Endodermal cell (in vitro differentiated cells): ENCODE results near the gene FRMD3. TPM values are rescaled to one million over a fixed set of nuclear protein-coding genes. Genes with fewer than 3 reads are reported as not detected.

ENCODE experiments used
- DNase-seq: peaks from one replicate; pipeline ENCODE4 v3.0.0-alpha.2; 2017
- H3K27ac ChIP-seq: 2 replicates; pipeline ENCODE4 v1.5.1; 2013; ENCODE audit warnings: mild to moderate bottlenecking, low read depth, low read length, moderate library complexity
- H3K27me3 ChIP-seq: 2 replicates; pipeline ENCODE4 v1.6.1; 2013; ENCODE audit warnings: mild to moderate bottlenecking, low read length, moderate library complexity; ENCODE audit not compliant: insufficient read depth, control insufficient read depth, poor library complexity, severe bottlenecking
- H3K36me3 ChIP-seq: 2 replicates; pipeline ENCODE4 v1.7.0; 2013; ENCODE audit warnings: mild to moderate bottlenecking, low read length, moderate library complexity; ENCODE audit not compliant: control insufficient read depth, insufficient read depth
- H3K4me1 ChIP-seq: one replicate; pipeline ENCODE4 v1.7.0; 2013; ENCODE audit warnings: low read length; ENCODE audit not compliant: control insufficient read depth, insufficient read depth
- H3K4me3 ChIP-seq: 2 replicates; pipeline ENCODE4 v1.5.1; 2013; ENCODE audit warnings: mild to moderate bottlenecking, low read length, moderate library complexity
- H3K9ac ChIP-seq: 2 replicates; pipeline ENCODE4 v1.6.1; 2013; ENCODE audit warnings: mild to moderate bottlenecking, low read length, moderate library complexity; ENCODE audit not compliant: poor library complexity, severe bottlenecking; ENCODE audit errors: extremely low read depth
- H3K9me3 ChIP-seq: 2 replicates; pipeline ENCODE4 v1.6.1; 2013; ENCODE audit warnings: mild to moderate bottlenecking, low read length, moderate library complexity; ENCODE audit not compliant: control insufficient read depth
- H3K27ac Mint-ChIP-seq: 2 replicates; pipeline ENCODE4 v1.8.0; 2020; ENCODE audit warnings: mixed read lengths
- H3K27me3 Mint-ChIP-seq: 2 replicates; pipeline ENCODE4 v1.8.0; 2021; ENCODE audit warnings: mild to moderate bottlenecking, mixed read lengths; ENCODE audit not compliant: insufficient read depth
- H3K36me3 Mint-ChIP-seq: 2 replicates; pipeline ENCODE4 v1.8.0; 2020; ENCODE audit warnings: low read depth, mixed read lengths
- H3K4me1 Mint-ChIP-seq: 2 replicates; pipeline ENCODE4 v1.8.0; 2020; ENCODE audit warnings: mixed read lengths
- H3K4me3 Mint-ChIP-seq: 2 replicates; pipeline ENCODE4 v1.8.0; 2020; ENCODE audit warnings: mild to moderate bottlenecking, moderate library complexity, mixed read lengths
- H3K9me3 Mint-ChIP-seq: 2 replicates; pipeline ENCODE4 v1.8.0; 2020; ENCODE audit warnings: mild to moderate bottlenecking, mixed read lengths
- WGBS, 2 experiments: methylation state at CpG; one replicate each; pipeline versions ENCODE4 v1.1.5 to v1.1.7; 2013; ENCODE audit warnings: missing lambda C conversion rate in 2 of 2, mixed read lengths in 1 of 2; ENCODE audit not compliant: insufficient coverage in 1 of 2, insufficient read length in 1 of 2; 5-methylcytosine and 5-hydroxymethylcytosine counted together
- total RNA-seq, 2 donors: library from RNA; stranded (reverse); fragmentation: NEBNext Ultra II Directional in 1 of 2; extraction: Animal tissue kit (Norgen Biotek cat#: 25700) in 1 of 2; gene quantifications; 2 replicates in 1 of 2; 3 replicates in 1 of 2; pipeline ENCODE4 v1.2.1, GENCODE V29; 2021
- TF ChIP-seq, protein P1 (sequence below): fragments of 200-600 bp; sonication (generic); conservative IDR thresholded peaks from 2 replicates; pipeline ENCODE4 v1.5.0; 2021; ENCODE audit warnings: antibody characterized with exemption, mild to moderate bottlenecking

The FRMD3 gene
- total RNA-seq, 2 donors from 2014 or later, result 0.13 to 0.35 TPM

DNA sequence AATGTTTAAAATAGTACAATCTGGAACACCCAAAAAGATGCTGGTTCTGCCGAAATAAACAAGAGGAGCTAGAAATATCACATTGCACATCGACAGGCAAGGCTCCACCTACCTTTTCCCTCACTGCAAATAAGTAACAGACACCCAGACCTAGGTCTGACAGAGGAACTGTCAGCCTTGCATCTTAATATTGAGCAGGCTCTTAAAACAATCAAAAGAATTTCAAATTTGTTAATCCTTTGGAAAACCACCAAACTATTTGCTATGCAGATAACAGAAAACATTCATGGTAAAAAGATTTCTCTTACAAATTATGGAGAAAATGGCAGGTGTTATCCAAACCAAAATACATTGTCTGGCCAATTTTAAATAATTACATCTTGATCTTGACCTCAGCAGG, 71.3 kb downstream of the FRMD3 start:
- Mint-ChIP-seq H3K27me3 (no peaks in the 10 kb centered on the region), H3K36me3 (no peaks in the 10 kb centered on the region), H3K4me1 (peaks cover 22% of the 10 kb centered on the region), H3K4me3 (no peak overlapping the region), H3K9me3 (no peaks in the 10 kb centered on the region), H3K27ac (no peak overlapping the region)
- TF ChIP-seq, protein P1, sequence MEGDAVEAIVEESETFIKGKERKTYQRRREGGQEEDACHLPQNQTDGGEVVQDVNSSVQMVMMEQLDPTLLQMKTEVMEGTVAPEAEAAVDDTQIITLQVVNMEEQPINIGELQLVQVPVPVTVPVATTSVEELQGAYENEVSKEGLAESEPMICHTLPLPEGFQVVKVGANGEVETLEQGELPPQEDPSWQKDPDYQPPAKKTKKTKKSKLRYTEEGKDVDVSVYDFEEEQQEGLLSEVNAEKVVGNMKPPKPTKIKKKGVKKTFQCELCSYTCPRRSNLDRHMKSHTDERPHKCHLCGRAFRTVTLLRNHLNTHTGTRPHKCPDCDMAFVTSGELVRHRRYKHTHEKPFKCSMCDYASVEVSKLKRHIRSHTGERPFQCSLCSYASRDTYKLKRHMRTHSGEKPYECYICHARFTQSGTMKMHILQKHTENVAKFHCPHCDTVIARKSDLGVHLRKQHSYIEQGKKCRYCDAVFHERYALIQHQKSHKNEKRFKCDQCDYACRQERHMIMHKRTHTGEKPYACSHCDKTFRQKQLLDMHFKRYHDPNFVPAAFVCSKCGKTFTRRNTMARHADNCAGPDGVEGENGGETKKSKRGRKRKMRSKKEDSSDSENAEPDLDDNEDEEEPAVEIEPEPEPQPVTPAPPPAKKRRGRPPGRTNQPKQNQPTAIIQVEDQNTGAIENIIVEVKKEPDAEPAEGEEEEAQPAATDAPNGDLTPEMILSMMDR, result no peak
- no peak overlapping the region for H3K27ac ChIP-seq
- no peaks in the 10 kb centered on the region for H3K9me3 ChIP-seq
- no peak for DNase-seq
- peaks cover 4% of the 10 kb centered on the region for H3K4me1 ChIP-seq
- H3K4me3 ChIP-seq, result no peak overlapping the region
- H3K27me3 ChIP-seq, result no peaks in the 10 kb centered on the region
- H3K9ac ChIP-seq, result no peak overlapping the region
- WGBS, 2 experiments, result 58 to 70% methylated on average over 2 of the region's 2 CpGs
- no peaks in the 10 kb centered on the region for H3K36me3 ChIP-seq

DNA sequence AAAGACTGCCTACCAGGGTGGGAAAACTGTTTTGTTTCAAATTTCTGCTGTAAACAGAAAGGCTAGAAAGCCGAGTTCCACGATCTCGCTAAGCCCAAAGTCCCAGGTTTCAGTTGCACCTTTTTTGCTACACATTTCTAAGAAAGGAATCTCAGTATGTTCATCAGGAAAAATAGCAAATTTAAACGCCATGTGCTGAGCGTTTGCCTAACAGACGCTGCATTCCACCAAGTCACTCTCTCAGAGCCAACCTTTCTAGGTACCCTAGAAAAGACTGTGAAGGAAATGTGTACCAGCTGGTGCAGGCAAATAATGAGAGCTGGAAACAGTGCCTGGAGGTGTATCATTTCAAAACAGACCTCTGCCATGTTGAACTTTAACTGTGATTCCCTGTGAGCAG, 71.8 kb downstream of the FRMD3 start:
- DNase-seq, result no peak
- Histone ChIP-seq H3K9ac (no peak overlapping the region), H3K36me3 (no peaks in the 10 kb centered on the region), H3K9me3 (no peaks in the 10 kb centered on the region), H3K4me3 (no peak overlapping the region), H3K27ac (no peak overlapping the region), H3K4me1 (peaks cover 4% of the 10 kb centered on the region), H3K27me3 (no peaks in the 10 kb centered on the region)
- 95 to 96% methylated on average over 6 of the region's 6 CpGs for WGBS, 2 experiments
- peaks cover 22% of the 10 kb centered on the region for H3K4me1 Mint-ChIP-seq
- H3K9me3 Mint-ChIP-seq, result no peaks in the 10 kb centered on the region
- TF ChIP-seq, protein P1, result no peak
- no peak overlapping the region for H3K4me3 Mint-ChIP-seq
- H3K27me3 Mint-ChIP-seq, result no peaks in the 10 kb centered on the region
- H3K27ac Mint-ChIP-seq, result no peak overlapping the region
- no peaks in the 10 kb centered on the region for H3K36me3 Mint-ChIP-seq

DNA sequence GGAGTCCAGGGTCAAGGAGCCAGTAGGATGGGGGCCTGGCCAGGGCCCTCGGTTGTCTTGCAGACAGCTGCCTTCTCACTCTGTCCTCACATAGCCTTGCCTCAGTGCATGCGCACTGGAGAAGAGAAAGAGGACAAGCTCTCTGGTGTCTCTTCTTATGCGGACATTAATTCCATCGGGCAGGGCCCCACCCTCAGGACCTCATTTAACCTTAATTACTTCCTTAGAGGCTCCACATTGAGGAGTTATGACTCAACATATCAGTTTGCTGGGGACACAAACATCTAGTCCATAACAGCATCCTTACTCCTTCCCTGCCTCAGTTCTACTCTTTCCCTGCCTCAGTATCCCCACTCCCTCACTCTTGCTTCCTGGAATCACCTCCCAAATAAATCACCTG, 78.4 kb downstream of the FRMD3 start:
- Histone ChIP-seq H3K9ac (no peak overlapping the region), H3K4me1 (no peaks in the 10 kb centered on the region), H3K9me3 (no peaks in the 10 kb centered on the region), H3K4me3 (no peak overlapping the region), H3K36me3 (no peaks in the 10 kb centered on the region), H3K27ac (no peak overlapping the region), H3K27me3 (no peaks in the 10 kb centered on the region)
- Mint-ChIP-seq H3K36me3 (no peaks in the 10 kb centered on the region), H3K4me1 (no peaks in the 10 kb centered on the region), H3K9me3 (no peaks in the 10 kb centered on the region), H3K27me3 (no peaks in the 10 kb centered on the region), H3K27ac (no peak overlapping the region), H3K4me3 (no peak overlapping the region)
- TF ChIP-seq, protein P1, result no peak
- DNase-seq, result no peak
- 76 to 91% methylated on average over 2 to 4 of the region's 4 CpGs for WGBS, 2 experiments
